GM23338 (cell line): ENCODE data around the gene TBCD. TPM values are rescaled to one million over a fixed set of nuclear protein-coding genes. Genes with fewer than 3 reads are reported as not detected.

ENCODE experiments used
- ATAC-seq: fragments of 200-7000 bp; cut with Tn5 transposase; 3 replicates; pipeline ENCODE4 v1.9.1; 2020
- DNase-seq: peaks from one replicate; pipeline ENCODE4 v3.0.0-alpha.2; 2015; ENCODE audit warnings: low spot score
- H2AFZ ChIP-seq: fragments of 200-600 bp; sonication (generic); 2 replicates; pipeline ENCODE4 v1.8.0; 2016; ENCODE audit warnings: antibody characterized with exemption, mild to moderate bottlenecking, moderate library complexity
- H3F3A ChIP-seq: fragments of 200-600 bp; sonication (generic); replicated peaks from 2 replicates; pipeline ENCODE4 v1.8.0; 2017; ENCODE audit warnings: antibody characterized with exemption, mixed run types, low read depth
- H3K27ac ChIP-seq: fragments of 200-600 bp; sonication (generic); 2 replicates; pipeline ENCODE4 v1.6.1; 2016; ENCODE audit warnings: low read depth
- H3K27me3 ChIP-seq: fragments of 200-600 bp; sonication (generic); 2 replicates; pipeline ENCODE4 v1.8.0; 2016; ENCODE audit warnings: mild to moderate bottlenecking, mixed run types, moderate library complexity; ENCODE audit not compliant: insufficient read depth
- H3K36me3 ChIP-seq: fragments of 200-600 bp; sonication (generic); 2 replicates; pipeline ENCODE4 v1.8.0; 2016; ENCODE audit warnings: mild to moderate bottlenecking; ENCODE audit not compliant: insufficient read depth
- H3K4me1 ChIP-seq: fragments of 200-600 bp; sonication (generic); 2 replicates; pipeline ENCODE4 v1.8.0; 2016; ENCODE audit warnings: mild to moderate bottlenecking, moderate library complexity; ENCODE audit not compliant: insufficient read depth
- H3K4me2 ChIP-seq: fragments of 200-600 bp; sonication (generic); 2 replicates; pipeline ENCODE4 v1.7.1; 2017; ENCODE audit warnings: mixed run types
- H3K4me3 ChIP-seq: fragments of 200-600 bp; sonication (generic); 2 replicates; pipeline ENCODE4 v1.6.1; 2016; ENCODE audit warnings: mixed run types
- H3K79me2 ChIP-seq: fragments of 200-600 bp; sonication (generic); replicated peaks from 2 replicates; pipeline ENCODE4 v1.8.0; 2017; ENCODE audit warnings: mild to moderate bottlenecking; ENCODE audit not compliant: insufficient read depth
- H3K9me2 ChIP-seq: fragments of 200-600 bp; sonication (generic); 2 replicates; pipeline ENCODE4 v1.8.0; 2017; ENCODE audit not compliant: insufficient read depth
- H4K20me1 ChIP-seq: fragments of 200-600 bp; sonication (generic); replicated peaks from 2 replicates; pipeline ENCODE4 v1.8.0; 2017; ENCODE audit warnings: mild to moderate bottlenecking; ENCODE audit not compliant: insufficient read depth
- H3K27ac Mint-ChIP-seq: 2 replicates; pipeline ENCODE4 v1.8.0; 2020; ENCODE audit warnings: inconsistent platforms, mild to moderate bottlenecking, moderate library complexity, mixed read lengths
- H3K27me3 Mint-ChIP-seq: 3 replicates; pipeline ENCODE4 v1.8.0; 2022; ENCODE audit warnings: low read depth, mild to moderate bottlenecking, moderate library complexity, mixed read lengths, inconsistent platforms; ENCODE audit not compliant: insufficient read depth, poor library complexity
- H3K36me3 Mint-ChIP-seq: 3 replicates; pipeline ENCODE4 v1.8.0; 2021; ENCODE audit warnings: low read depth, mild to moderate bottlenecking, inconsistent platforms, moderate library complexity, mixed read lengths
- H3K4me1 Mint-ChIP-seq: 3 replicates; pipeline ENCODE4 v1.8.0; 2020; ENCODE audit warnings: mild to moderate bottlenecking, inconsistent platforms, mixed read lengths
- H3K4me3 Mint-ChIP-seq: 3 replicates; pipeline ENCODE4 v1.8.0; 2021; ENCODE audit warnings: moderate library complexity, mild to moderate bottlenecking, inconsistent platforms, mixed read lengths
- H3K9me3 Mint-ChIP-seq: 3 replicates; pipeline ENCODE4 v1.8.0; 2020; ENCODE audit warnings: moderate library complexity, mild to moderate bottlenecking, inconsistent platforms, mixed read lengths
- EZH2 ChIP-seq: fragments of 200-600 bp; sonication (generic); IDR thresholded peaks from one replicate; pipeline ENCODE4 v1.8.0; 2017; ENCODE audit warnings: antibody characterized with exemption, mild to moderate bottlenecking, low read depth; ENCODE audit not compliant: unreplicated experiment
- EZH2phosphoT487 ChIP-seq: fragments of 200-600 bp; sonication (generic); IDR thresholded peaks from one replicate; pipeline ENCODE4 v1.8.1; 2018; ENCODE audit warnings: antibody characterized with exemption; ENCODE audit not compliant: unreplicated experiment
- JUNB ChIP-seq: IDR thresholded peaks from one replicate; pipeline ENCODE4 v1.6.1; 2016; ENCODE audit warnings: antibody characterized with exemption; ENCODE audit not compliant: unreplicated experiment
- NANOG ChIP-seq: IDR thresholded peaks from 2 replicates; pipeline ENCODE4 v1.6.1; 2016; ENCODE audit warnings: antibody characterized with exemption, borderline replicate concordance
- POLR2AphosphoS5 ChIP-seq: IDR thresholded peaks from 2 replicates; pipeline ENCODE4 v1.6.1; 2016; ENCODE audit warnings: antibody characterized with exemption, low read depth
- ZNF114 ChIP-seq: fragments of 250-450 bp; sonication (Bioruptor Pico); IDR thresholded peaks from 2 replicates; pipeline ENCODE4 v1.5.0; 2020; ENCODE audit warnings: mild to moderate bottlenecking, moderate library complexity
- ZNF331 ChIP-seq: fragments of 250-450 bp; sonication (Bioruptor Pico); IDR thresholded peaks from 2 replicates; pipeline ENCODE4 v1.5.0; 2020; ENCODE audit warnings: low read depth, mild to moderate bottlenecking, moderate library complexity
- ZNF462 ChIP-seq: fragments of 250-450 bp; sonication (Bioruptor Pico); IDR thresholded peaks from 2 replicates; pipeline ENCODE4 v1.5.0; 2020; ENCODE audit warnings: mild to moderate bottlenecking, moderate library complexity
- polyA plus RNA-seq: library from polyadenylated mRNA; unstranded; fragments of >200 nt; fragmentation: Nextera tagmentation; extraction: Ambion mirVana; gene quantifications from 2 replicates; pipeline ENCODE4 v1.2.1, GENCODE V29; 2016
- total RNA-seq: library from RNA; depleted of rRNA; stranded (reverse); fragments of >200 nt; shearing (Covaris generic); gene quantifications from 2 replicates; pipeline ENCODE4 v1.2.3, GENCODE V29; 2014
- TF ChIP-seq, protein P1 (sequence below): IDR thresholded peaks from one replicate; pipeline ENCODE4 v1.6.1; 2018; ENCODE audit warnings: antibody characterized with exemption; ENCODE audit not compliant: unreplicated experiment
- TF ChIP-seq, protein P2 (sequence below): IDR thresholded peaks from 2 replicates; pipeline ENCODE4 v1.6.1; 2016; ENCODE audit warnings: antibody characterized with exemption

Gene TBCD
- total and polyA plus RNA-seq, 2 experiments from 2014 or later: 75.0 to 116 TPM

DNA sequence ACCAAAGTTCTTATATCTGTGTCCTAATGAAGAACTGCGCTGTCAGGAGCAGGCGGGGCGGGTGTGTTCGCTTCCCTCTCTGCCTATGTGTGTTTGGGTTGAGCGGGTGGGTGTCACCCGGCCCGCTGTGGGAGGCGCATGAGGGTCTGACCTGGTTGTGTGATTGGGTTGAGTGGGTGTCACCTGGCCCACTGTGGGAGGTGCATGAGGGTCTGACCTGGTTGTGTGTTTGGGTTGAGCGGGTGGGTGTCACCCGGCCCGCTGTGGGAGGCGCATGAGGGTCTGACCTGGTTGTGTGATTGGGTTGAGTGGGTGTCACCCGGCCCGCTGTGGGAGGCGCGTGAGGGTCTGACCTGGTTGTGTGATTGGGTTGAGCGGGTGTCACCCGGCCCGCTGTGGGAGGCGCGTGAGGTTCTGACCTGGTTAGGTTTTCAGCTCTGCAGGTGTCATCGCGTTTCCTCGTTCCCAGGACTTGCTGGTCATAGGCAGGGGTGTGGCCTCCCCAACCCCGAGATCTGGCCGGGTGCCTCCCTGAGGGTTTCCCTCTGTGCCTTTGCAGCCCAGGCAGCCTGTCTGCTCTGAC is 157.5 kb downstream of the TBCD start (continued):
- TF ChIP-seq, protein P1, sequence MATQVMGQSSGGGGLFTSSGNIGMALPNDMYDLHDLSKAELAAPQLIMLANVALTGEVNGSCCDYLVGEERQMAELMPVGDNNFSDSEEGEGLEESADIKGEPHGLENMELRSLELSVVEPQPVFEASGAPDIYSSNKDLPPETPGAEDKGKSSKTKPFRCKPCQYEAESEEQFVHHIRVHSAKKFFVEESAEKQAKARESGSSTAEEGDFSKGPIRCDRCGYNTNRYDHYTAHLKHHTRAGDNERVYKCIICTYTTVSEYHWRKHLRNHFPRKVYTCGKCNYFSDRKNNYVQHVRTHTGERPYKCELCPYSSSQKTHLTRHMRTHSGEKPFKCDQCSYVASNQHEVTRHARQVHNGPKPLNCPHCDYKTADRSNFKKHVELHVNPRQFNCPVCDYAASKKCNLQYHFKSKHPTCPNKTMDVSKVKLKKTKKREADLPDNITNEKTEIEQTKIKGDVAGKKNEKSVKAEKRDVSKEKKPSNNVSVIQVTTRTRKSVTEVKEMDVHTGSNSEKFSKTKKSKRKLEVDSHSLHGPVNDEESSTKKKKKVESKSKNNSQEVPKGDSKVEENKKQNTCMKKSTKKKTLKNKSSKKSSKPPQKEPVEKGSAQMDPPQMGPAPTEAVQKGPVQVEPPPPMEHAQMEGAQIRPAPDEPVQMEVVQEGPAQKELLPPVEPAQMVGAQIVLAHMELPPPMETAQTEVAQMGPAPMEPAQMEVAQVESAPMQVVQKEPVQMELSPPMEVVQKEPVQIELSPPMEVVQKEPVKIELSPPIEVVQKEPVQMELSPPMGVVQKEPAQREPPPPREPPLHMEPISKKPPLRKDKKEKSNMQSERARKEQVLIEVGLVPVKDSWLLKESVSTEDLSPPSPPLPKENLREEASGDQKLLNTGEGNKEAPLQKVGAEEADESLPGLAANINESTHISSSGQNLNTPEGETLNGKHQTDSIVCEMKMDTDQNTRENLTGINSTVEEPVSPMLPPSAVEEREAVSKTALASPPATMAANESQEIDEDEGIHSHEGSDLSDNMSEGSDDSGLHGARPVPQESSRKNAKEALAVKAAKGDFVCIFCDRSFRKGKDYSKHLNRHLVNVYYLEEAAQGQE: no peak
- TF ChIP-seq NANOG (no peak), POLR2AphosphoS5 (no peak), ZNF114 (CRISPR knock-in tag) (no peak)

- no peak overlapping the region for H2AFZ ChIP-seq
- H3K4me1 ChIP-seq: no peaks in the 10 kb centered on the region
- H3K4me3 Mint-ChIP-seq: no peak overlapping the region
- no peaks in the 10 kb centered on the region for H3K79me2 ChIP-seq
- no peaks in the 10 kb centered on the region for H3F3A ChIP-seq
- H3K4me3 ChIP-seq: no peak overlapping the region
- no peaks in the 10 kb centered on the region for H3K9me2 ChIP-seq
- 0 out of 3 replicates have a peak, but pooled peaks cover 4% of the 10 kb centered on the region for H3K9me3 Mint-ChIP-seq
- H3K27ac Mint-ChIP-seq: no peak overlapping the region
- no peak overlapping the region for H3K27ac ChIP-seq
- H3K4me1 Mint-ChIP-seq: no peaks in the 10 kb centered on the region; the same call in 2 of the 3 replicates
- ATAC-seq (no peak), DNase-seq (no peak)
- H4K20me1 ChIP-seq: no peaks in the 10 kb centered on the region; the same call in 1 of the 2 replicates
- no peaks in the 10 kb centered on the region for H3K27me3 ChIP-seq
- H3K4me2 ChIP-seq: no peak overlapping the region
- H3K36me3 Mint-ChIP-seq: peaks cover 40% of the 10 kb centered on the region
- H3K27me3 Mint-ChIP-seq: peaks cover 6% of the 10 kb centered on the region
- H3K36me3 ChIP-seq: no peaks in the 10 kb centered on the region
- TF ChIP-seq EZH2phosphoT487: no peak
- TF ChIP-seq ZNF462 (CRISPR knock-in tag): no peak
- TF ChIP-seq, protein P2, sequence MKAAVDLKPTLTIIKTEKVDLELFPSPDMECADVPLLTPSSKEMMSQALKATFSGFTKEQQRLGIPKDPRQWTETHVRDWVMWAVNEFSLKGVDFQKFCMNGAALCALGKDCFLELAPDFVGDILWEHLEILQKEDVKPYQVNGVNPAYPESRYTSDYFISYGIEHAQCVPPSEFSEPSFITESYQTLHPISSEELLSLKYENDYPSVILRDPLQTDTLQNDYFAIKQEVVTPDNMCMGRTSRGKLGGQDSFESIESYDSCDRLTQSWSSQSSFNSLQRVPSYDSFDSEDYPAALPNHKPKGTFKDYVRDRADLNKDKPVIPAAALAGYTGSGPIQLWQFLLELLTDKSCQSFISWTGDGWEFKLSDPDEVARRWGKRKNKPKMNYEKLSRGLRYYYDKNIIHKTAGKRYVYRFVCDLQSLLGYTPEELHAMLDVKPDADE: no peak
- TF ChIP-seq, protein P1: no peak
- TF ChIP-seq ZNF114 (CRISPR knock-in tag): no peak
- no peak for TF ChIP-seq ZNF331 (CRISPR knock-in tag)
- no peak for TF ChIP-seq JUNB
- TF ChIP-seq EZH2: no peak
- TF ChIP-seq POLR2AphosphoS5: no peak
- TF ChIP-seq NANOG: no peak
These were observed 158.2 kb downstream of the TBCD start for GRCh38 chr17:82910041-82910481.
